GM18520 (cell line): ENCODE measurements around the gene PTGES.
"Not testable (repeated sequence)": the region's sequence is repeated elsewhere in the genome, so short reads cannot be mapped to it uniquely, and the experiment has no call there.

Source experiments
- ATAC-seq: cut with Tn5 transposase; IDR thresholded peaks from one replicate; pipeline ENCODE4 v1.9.1; 2021; ENCODE audit not compliant: unreplicated experiment

PTGES gene

GRCh38 chr9:129773262-129774048 is 20.6 kb upstream of the PTGES start:
- no peak for ATAC-seq

GRCh38 chr9:129770741-129771140 is 17.9 kb upstream of the PTGES start:
- ATAC-seq = no peak

GRCh38 chr9:129769669-129770068 is 16.8 kb upstream of the PTGES start:
- no peak for ATAC-seq

GRCh38 chr9:129768486-129768885 is 15.6 kb upstream of the PTGES start:
- no peak for ATAC-seq

- ATAC-seq = no peak
Observed at GRCh38 chr9:129765764-129766317, 13.0 kb upstream of the PTGES start.

- no peak for ATAC-seq
Observed at GRCh38 chr9:129762985-129763926, 10.4 kb upstream of the PTGES start.

GRCh38 chr9:129762370-129762984 is 9.6 kb upstream of the PTGES start:
- not testable (repeated sequence) for ATAC-seq

- no peak for ATAC-seq
Observed at GRCh38 chr9:129761901-129762369, 9.1 kb upstream of the PTGES start.

GRCh38 chr9:129761293-129761900 is 8.6 kb upstream of the PTGES start:
- no peak for ATAC-seq

GRCh38 chr9:129760784-129761183 is 7.9 kb upstream of the PTGES start:
- not testable (repeated sequence) for ATAC-seq

GRCh38 chr9:129759804-129760502 is 7.1 kb upstream of the PTGES start:
- no peak for ATAC-seq

GRCh38 chr9:129759319-129759718 is 6.5 kb upstream of the PTGES start:
- ATAC-seq = no peak

- ATAC-seq = no peak
Observed at GRCh38 chr9:129757045-129757444, 4.2 kb upstream of the PTGES start.

- no peak for ATAC-seq
Observed at GRCh38 chr9:129756191-129756590, 3.3 kb upstream of the PTGES start.

- no peak for ATAC-seq
Observed at GRCh38 chr9:129755151-129755550, 2.3 kb upstream of the PTGES start.

GRCh38 chr9:129751841-129752801 is 721 bp downstream of the PTGES start:
- ATAC-seq = no peak

- ATAC-seq = no peak
Observed at GRCh38 chr9:129750013-129750638, 2.7 kb downstream of the PTGES start.

GRCh38 chr9:129749575-129749974 is 3.3 kb downstream of the PTGES start:
- no peak for ATAC-seq
